Upper lobe of right lung (tissue), 1 donor: ENCODE data around the gene CX3CR1. TPM values are rescaled to one million over a fixed set of nuclear protein-coding genes. Genes with fewer than 3 reads are reported as not detected.

Experiments
- ATAC-seq: fragments of 200-7000 bp; cut with Tn5 transposase; one replicate; pipeline ENCODE4 v1.9.1; 2020; ENCODE audit warnings: mild to moderate bottlenecking, moderate library complexity
- DNase-seq: peaks from one replicate; pipeline ENCODE4 v3.0.0-alpha.2; 2020
- H3K27ac ChIP-seq: fragments of 200-600 bp; one replicate; pipeline ENCODE4 v1.8.0; 2022
- H3K27me3 ChIP-seq: fragments of 200-600 bp; one replicate; pipeline ENCODE4 v1.8.0; 2022; ENCODE audit warnings: mild to moderate bottlenecking
- H3K36me3 ChIP-seq: fragments of 200-600 bp; one replicate; pipeline ENCODE4 v1.8.0; 2022
- H3K4me1 ChIP-seq: fragments of 200-600 bp; one replicate; pipeline ENCODE4 v1.8.0; 2022
- H3K4me3 ChIP-seq: fragments of 200-600 bp; one replicate; pipeline ENCODE4 v1.8.0; 2022; ENCODE audit warnings: mild to moderate bottlenecking
- H3K9me3 ChIP-seq: fragments of 200-600 bp; one replicate; pipeline ENCODE4 v1.8.0; 2022
- intact Hi-C: fragments of 100-400 bp; cut with DNase I; formaldehyde crosslinking; loops from one replicate; pipeline ENCODE4 v1.11.0; 2022
- total RNA-seq: library from RNA; stranded (reverse); fragmentation: NEBNext Ultra II Directional; extraction: Animal tissue kit (Norgen Biotek cat#: 25700); gene quantifications from one replicate; pipeline ENCODE4 v1.2.1, GENCODE V29; 2021
- TF ChIP-seq, protein P1 (sequence below): fragments of 200-600 bp; IDR thresholded peaks from one replicate; pipeline ENCODE4 v1.8.0; 2022; ENCODE audit warnings: antibody characterized with exemption
- donor health status: DM: no; HTN: yes; CAD: no; lungs with severe emphysema.

Gene CX3CR1
- total RNA-seq, 1 donor from 2014 or later, result 8.3 TPM

GRCh38 chr3:39277893-39278615 is 1.8 kb downstream of the CX3CR1 start:
- no peaks in the 10 kb centered on the region for H3K36me3 ChIP-seq
- no peak for DNase-seq
- no peak overlapping the region for H3K27ac ChIP-seq
- TF ChIP-seq, protein P1, sequence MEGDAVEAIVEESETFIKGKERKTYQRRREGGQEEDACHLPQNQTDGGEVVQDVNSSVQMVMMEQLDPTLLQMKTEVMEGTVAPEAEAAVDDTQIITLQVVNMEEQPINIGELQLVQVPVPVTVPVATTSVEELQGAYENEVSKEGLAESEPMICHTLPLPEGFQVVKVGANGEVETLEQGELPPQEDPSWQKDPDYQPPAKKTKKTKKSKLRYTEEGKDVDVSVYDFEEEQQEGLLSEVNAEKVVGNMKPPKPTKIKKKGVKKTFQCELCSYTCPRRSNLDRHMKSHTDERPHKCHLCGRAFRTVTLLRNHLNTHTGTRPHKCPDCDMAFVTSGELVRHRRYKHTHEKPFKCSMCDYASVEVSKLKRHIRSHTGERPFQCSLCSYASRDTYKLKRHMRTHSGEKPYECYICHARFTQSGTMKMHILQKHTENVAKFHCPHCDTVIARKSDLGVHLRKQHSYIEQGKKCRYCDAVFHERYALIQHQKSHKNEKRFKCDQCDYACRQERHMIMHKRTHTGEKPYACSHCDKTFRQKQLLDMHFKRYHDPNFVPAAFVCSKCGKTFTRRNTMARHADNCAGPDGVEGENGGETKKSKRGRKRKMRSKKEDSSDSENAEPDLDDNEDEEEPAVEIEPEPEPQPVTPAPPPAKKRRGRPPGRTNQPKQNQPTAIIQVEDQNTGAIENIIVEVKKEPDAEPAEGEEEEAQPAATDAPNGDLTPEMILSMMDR, result no peak
- H3K27me3 ChIP-seq, result peaks cover 4% of the 10 kb centered on the region
- ATAC-seq, result no peak
- no peaks in the 10 kb centered on the region for H3K9me3 ChIP-seq
- no peaks in the 10 kb centered on the region for H3K4me1 ChIP-seq
- intact Hi-C loops, result no loop called here
- no peak overlapping the region for H3K4me3 ChIP-seq

- peaks cover 3% of the 10 kb centered on the region for H3K4me1 ChIP-seq
- no peak overlapping the region for H3K4me3 ChIP-seq
- no peaks in the 10 kb centered on the region for H3K36me3 ChIP-seq
- intact Hi-C loops, result no loop called here
- no peak overlapping the region for H3K27ac ChIP-seq
- no peaks in the 10 kb centered on the region for H3K9me3 ChIP-seq
- peaks cover 4% of the 10 kb centered on the region for H3K27me3 ChIP-seq
- ATAC-seq (no peak), DNase-seq (no peak)
- TF ChIP-seq, protein P1, result no peak
Measured at GRCh38 chr3:39276746-39277145, 3.1 kb downstream of the CX3CR1 start.

- ATAC-seq, result no peak
- TF ChIP-seq, protein P1, result no peak
- no peaks in the 10 kb centered on the region for H3K9me3 ChIP-seq
- H3K4me3 ChIP-seq, result no peak overlapping the region
- peaks cover 4% of the 10 kb centered on the region for H3K27me3 ChIP-seq
- H3K27ac ChIP-seq, result no peak overlapping the region
- no peak for DNase-seq
- intact Hi-C loops, result no loop called here
- H3K36me3 ChIP-seq, result no peaks in the 10 kb centered on the region
- peaks cover 4% of the 10 kb centered on the region for H3K4me1 ChIP-seq
Measured at GRCh38 chr3:39275963-39276593, 3.8 kb downstream of the CX3CR1 start.

DNA sequence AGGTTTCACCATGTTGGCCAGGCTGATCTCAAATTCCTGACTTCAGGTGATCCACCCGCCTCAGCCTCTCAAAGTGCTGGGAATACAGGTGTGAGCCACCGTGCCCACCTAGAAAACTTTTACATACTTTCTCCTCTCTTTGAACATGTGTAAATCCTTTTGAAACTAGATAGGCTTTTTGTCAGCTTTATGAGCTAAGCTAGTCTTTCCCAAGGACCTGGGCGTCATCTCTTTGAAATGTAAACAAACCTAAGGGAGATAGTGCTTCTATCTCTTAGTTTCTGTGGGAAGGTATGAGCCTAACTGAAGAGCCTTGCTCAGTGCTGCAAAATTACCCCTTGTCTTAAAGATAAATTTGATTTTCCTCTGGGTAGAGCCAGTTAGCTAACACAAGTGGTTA is 4.8 kb downstream of the CX3CR1 start:
- peaks cover 4% of the 10 kb centered on the region for H3K4me1 ChIP-seq
- DNase-seq (no peak), ATAC-seq (no peak)
- H3K27ac ChIP-seq, result no peak overlapping the region
- H3K36me3 ChIP-seq, result no peaks in the 10 kb centered on the region
- intact Hi-C loops, result no loop called here
- no peak overlapping the region for H3K4me3 ChIP-seq
- TF ChIP-seq, protein P1, result no peak
- peaks cover 4% of the 10 kb centered on the region for H3K27me3 ChIP-seq
- H3K9me3 ChIP-seq, result no peaks in the 10 kb centered on the region

GRCh38 chr3:39273119-39273518 is 6.7 kb downstream of the CX3CR1 start:
- ATAC-seq, result no peak
- no peaks in the 10 kb centered on the region for H3K36me3 ChIP-seq
- TF ChIP-seq, protein P1, result no peak
- H3K4me3 ChIP-seq, result no peak overlapping the region
- DNase-seq, result no peak
- peaks cover 4% of the 10 kb centered on the region for H3K27me3 ChIP-seq
- H3K27ac ChIP-seq, result no peak overlapping the region
- intact Hi-C loops, result no loop called here
- peaks cover 4% of the 10 kb centered on the region for H3K4me1 ChIP-seq
- no peaks in the 10 kb centered on the region for H3K9me3 ChIP-seq
